Measurements from ENCODE around the gene FRMPD4.

DNA sequence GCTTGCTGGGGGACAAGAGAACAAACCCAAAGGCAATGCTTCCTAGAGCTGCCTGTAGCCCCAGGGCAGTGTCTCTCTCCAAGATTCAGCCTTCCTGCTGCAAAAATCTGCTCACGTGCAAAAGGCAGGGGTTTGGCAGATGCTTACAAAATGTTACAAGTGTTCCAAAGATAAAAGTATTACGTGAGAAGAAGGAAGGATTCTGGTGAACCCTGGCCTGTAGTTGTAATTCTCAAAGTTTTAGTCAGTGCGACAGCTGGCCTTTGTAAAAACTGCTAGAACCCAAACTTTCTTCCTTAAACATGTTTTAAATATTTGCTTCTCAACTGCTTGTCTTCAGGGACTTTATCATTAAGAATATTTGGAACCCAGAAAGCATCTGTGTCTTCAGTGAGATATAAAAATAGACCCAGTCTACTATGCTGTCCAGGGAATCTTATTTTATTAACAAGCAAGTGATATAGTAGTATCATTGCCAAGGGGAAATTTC is 232.3 kb downstream of the FRMPD4 start:
- TF ChIP-seq LEF1 (IDR thresholded peaks at IDR 0.05; ENCODE audit: borderline replicate concordance) = no peak
- no peak for TF ChIP-seq TARDBP (IDR thresholded peaks at IDR 0.05)
- no peak for TF ChIP-seq PKNOX1 (IDR thresholded peaks at IDR 0.05)
- TF ChIP-seq ARNT (IDR thresholded peaks at IDR 0.05) = no peak
- no peak for TF ChIP-seq SUZ12 (IDR thresholded peaks at IDR 0.05)
- TF ChIP-seq BHLHE40 (IDR thresholded peaks at IDR 0.05; ENCODE audit: borderline replicate concordance) = no peak
- no peak for TF ChIP-seq FOXA1 (IDR thresholded peaks at IDR 0.05)

Measured in HEK293T (cell line).